T-helper 1 cell treated with Interleukin-12 subunit alpha and Interleukin-12 subunit beta and Interleukin-4 antibody, amounts not matched to agents 30 ng/mL and 1 ng/mL, for 36 hours (primary cell): Measurements from ENCODE around the gene CFAP65. TPM values are rescaled to one million over a fixed set of nuclear protein-coding genes. Genes with fewer than 3 reads are reported as not detected.

ENCODE experiments used
- intact Hi-C: fragments of 100-400 bp; cut with micrococcal nuclease; formaldehyde crosslinking; loops from one replicate; pipeline ENCODE4 v1.15.1; 2024
- total RNA-seq: library from RNA; stranded (reverse); gene quantifications from 2 replicates; pipeline ENCODE4 v1.2.3, GENCODE V29; 2022

CFAP65 gene
- total RNA-seq, 1 donor from 2014 or later: not detected

- intact Hi-C loops: no loop called here
Measured at GRCh38 chr2:218953366-218953954, 87.9 kb downstream of the CFAP65 start.

Other genes starting within 250 kb of the CFAP65 start
- gene PRKAG3, start 209.7 kb downstream of the CFAP65 start, total RNA-seq: not detected in 2 replicates
- gene WNT6, start 181.7 kb downstream of the CFAP65 start, total RNA-seq: not detected in 2 replicates
- 0.07 and 0.29 TPM in 2 replicates for gene WNT10A, start 160.7 kb downstream of the CFAP65 start, total RNA-seq
- not detected in 2 replicates for gene CDK5R2, start 81.8 kb downstream of the CFAP65 start, total RNA-seq
- gene FEV, start 56.3 kb downstream of the CFAP65 start, total RNA-seq: not detected in 2 replicates
- not detected in 2 replicates for gene CRYBA2, start 48.1 kb downstream of the CFAP65 start, total RNA-seq
- gene IHH, start 19.4 kb upstream of the CFAP65 start, total RNA-seq: 0.17 TPM in 1 of 2 replicates, not detected in the other
- gene NHEJ1, start 119.3 kb upstream of the CFAP65 start, total RNA-seq: 17.1 and 20.4 TPM in 2 replicates
- gene SLC23A3, start 128.5 kb upstream of the CFAP65 start, total RNA-seq: 1.8 and 2.5 TPM in 2 replicates
- gene CNPPD1, start 135.4 kb upstream of the CFAP65 start, total RNA-seq: 82.8 and 84.3 TPM in 2 replicates
- 84.1 and 94.7 TPM in 2 replicates for gene RETREG2, start 136.8 kb upstream of the CFAP65 start, total RNA-seq
- 44.2 and 56.1 TPM in 2 replicates for gene ZFAND2B, start 165.3 kb upstream of the CFAP65 start, total RNA-seq
- gene ABCB6, start 177.4 kb upstream of the CFAP65 start, total RNA-seq: 22.7 and 25.5 TPM in 2 replicates
- gene ATG9A, start 188.1 kb upstream of the CFAP65 start, total RNA-seq: 52.7 and 63.0 TPM in 2 replicates
- gene ANKZF1, start 188.3 kb upstream of the CFAP65 start, total RNA-seq: 91.4 and 91.9 TPM in 2 replicates
- 5.3 and 5.4 TPM in 2 replicates for gene GLB1L, start 203.9 kb upstream of the CFAP65 start, total RNA-seq
- 32.3 and 34.2 TPM in 2 replicates for gene STK16, start 204.0 kb upstream of the CFAP65 start, total RNA-seq
- 0.17 TPM in 1 of 2 replicates, not detected in the other for gene TUBA4B, start 211.7 kb upstream of the CFAP65 start, total RNA-seq
- 290 and 312 TPM in 2 replicates for gene TUBA4A, start 212.4 kb upstream of the CFAP65 start, total RNA-seq
- gene DNAJB2, start 237.8 kb upstream of the CFAP65 start, total RNA-seq: 46.7 and 53.0 TPM in 2 replicates